ENCODE measurements around the gene ATIC.

DNA sequence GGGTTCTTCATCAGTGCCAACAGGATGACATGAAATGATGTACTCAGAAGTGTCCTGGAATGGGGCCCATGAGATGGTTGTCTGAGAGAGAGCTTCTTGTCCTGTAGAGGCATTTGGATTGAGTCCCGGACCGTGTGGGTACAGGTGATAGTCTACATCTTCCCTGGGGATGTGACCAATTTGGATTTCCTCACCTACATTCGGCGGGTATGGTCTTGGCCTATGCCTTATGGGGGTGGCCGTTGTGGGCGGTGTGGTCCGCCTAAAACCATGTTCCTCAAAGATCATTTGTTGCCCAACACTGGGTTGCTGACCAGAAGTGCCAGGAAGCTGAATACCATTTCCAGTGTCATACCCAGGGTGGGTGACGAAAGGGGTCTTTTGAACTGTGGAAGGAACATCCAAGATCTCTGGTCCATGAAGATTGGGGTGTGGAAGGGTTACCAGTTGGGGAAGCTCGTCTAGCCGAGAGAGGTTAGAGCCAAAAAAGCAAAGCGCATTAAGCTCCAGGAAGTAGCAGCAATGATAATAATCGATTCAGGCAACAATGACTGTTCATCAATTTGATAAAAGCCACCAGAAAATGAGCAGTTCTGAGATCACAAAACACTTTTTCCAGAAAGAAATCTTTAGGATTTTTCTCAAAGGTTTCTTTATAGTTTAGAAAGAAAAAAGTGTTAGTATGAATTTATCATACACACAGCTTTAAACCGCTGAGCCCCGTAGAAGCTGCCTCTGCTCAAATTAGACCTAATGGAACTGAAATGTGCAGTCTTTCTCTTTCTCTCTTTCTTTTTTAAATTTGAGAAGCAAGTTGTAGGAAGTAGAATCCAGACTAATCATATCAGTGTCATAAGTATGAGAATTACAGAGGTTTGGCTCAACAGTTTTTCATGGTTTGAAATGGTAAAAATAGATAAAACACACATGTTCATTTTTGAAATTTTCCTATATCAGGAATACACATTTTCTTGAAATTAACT is 60.3 kb downstream of the ATIC start:
- TF ChIP-seq POLR2A (IDR thresholded peaks at IDR 0.05) (no peak), CTCF (IDR thresholded peaks at IDR 0.05 in 8 of 11, conservative IDR thresholded peaks at IDR 0.05 in 3 of 11) (no peak)
